Thyroid gland (tissue), 4 donors: ENCODE measurements around the gene ADGRG7. TPM values are rescaled to one million over a fixed set of nuclear protein-coding genes. Genes with fewer than 3 reads are reported as not detected.
A peak's percentile ranks its signal among the peaks of the same experiment; 100 is the strongest.

Experiments used
- DNase-seq, 2 donors: peaks; one replicate each; pipeline ENCODE4 v3.0.0-alpha.2; 2019
- H3K27ac ChIP-seq, 3 donors: fragments of 200-600 bp; sonication (generic); 1 replicate in 2 of 3; 2 replicates in 1 of 3; pipeline ENCODE4 v1.5.1; 2016 to 2019; ENCODE audit warnings: mild to moderate bottlenecking in 1 of 3, moderate library complexity in 1 of 3
- H3K27me3 ChIP-seq: fragments of 200-600 bp; sonication (generic); one replicate; pipeline ENCODE4 v1.5.1; 2019
- H3K36me3 ChIP-seq, 2 donors: fragments of 200-600 bp; sonication (generic); one replicate each; pipeline ENCODE4 v1.5.1; 2016 to 2019
- H3K4me1 ChIP-seq, 2 donors: fragments of 200-600 bp; sonication (generic); one replicate each; pipeline ENCODE4 v1.5.1; 2017 to 2019
- H3K4me3 ChIP-seq, 3 donors: fragments of 200-600 bp; sonication (generic); replicated peaks in 1 of 3; 1 replicate in 2 of 3; 2 replicates in 1 of 3; pipeline ENCODE4 v1.5.1; 2016; ENCODE audit warnings: mild to moderate bottlenecking in 1 of 3
- H3K9me3 ChIP-seq: fragments of 200-600 bp; sonication (generic); one replicate; pipeline ENCODE4 v1.5.1; 2017
- CTCF ChIP-seq, 6 experiments: fragments of 200-600 bp in 3 of 6; fragments of 450-650 bp in 3 of 6; sonication (generic) in 3 of 6; IDR thresholded peaks; one replicate each; pipeline ENCODE4 v1.5.1; 2016 to 2019; ENCODE audit warnings: antibody characterized with exemption in 6 of 6, mild to moderate bottlenecking in 2 of 6, inconsistent platforms in 1 of 6, moderate library complexity in 1 of 6
- POLR2A ChIP-seq, 2 donors: fragments of 450-650 bp; IDR thresholded peaks; one replicate each; pipeline ENCODE4 v1.6.1; 2017; ENCODE audit warnings: antibody characterized with exemption in 2 of 2, mild to moderate bottlenecking in 2 of 2, moderate library complexity in 1 of 2
- WGBS, 2 donors: methylation state at CpG; one replicate each; pipeline ENCODE4 v1.1.5; 2017; 5-methylcytosine and 5-hydroxymethylcytosine counted together
- intact Hi-C: fragments of 100-400 bp; cut with DNase I; formaldehyde crosslinking; loops from one replicate; pipeline ENCODE4 v1.15.1; 2023
- total RNA-seq, 4 donors: library from RNA; depleted of rRNA; stranded (reverse); fragments of >200 nt; gene quantifications; one replicate each; pipeline ENCODE4 v1.2.3, GENCODE V29; 2016

The ADGRG7 gene
- total RNA-seq, 4 donors from 2014 or later, result not detected

- H3K4me3 ChIP-seq, result no peak overlapping the region
- H3K36me3 ChIP-seq, result no peaks in the 10 kb centered on the region
- H3K27me3 ChIP-seq, result no peaks in the 10 kb centered on the region
- no peak overlapping the region for H3K27ac ChIP-seq
- 66 to 73% methylated on average over 7 of the region's 7 CpGs for WGBS, 2 donors
- H3K4me1 ChIP-seq, result no peaks in the 10 kb centered on the region
- intact Hi-C loops, result no loop called here
- no peak for DNase-seq
- TF ChIP-seq CTCF (IDR thresholded peaks at IDR 0.05), result no peak
- no peak for TF ChIP-seq POLR2A (IDR thresholded peaks at IDR 0.05)
- no peaks in the 10 kb centered on the region for H3K9me3 ChIP-seq
These were observed 6.6 kb upstream of the ADGRG7 start for GRCh38 chr3:100602506-100603444.

GRCh38 chr3:100603469-100603868, 5.9 kb upstream of the ADGRG7 start:
- no peak overlapping the region for H3K4me3 ChIP-seq
- TF ChIP-seq CTCF (IDR thresholded peaks at IDR 0.05), result peak in 3 of 6 experiments; percentile 20 to 41 (median 23)
- TF ChIP-seq POLR2A (IDR thresholded peaks at IDR 0.05), result no peak
- WGBS, 2 donors, result 52 to 55% methylated on average over 5 of the region's 5 CpGs
- no peak for DNase-seq
- H3K36me3 ChIP-seq, result no peaks in the 10 kb centered on the region
- no peaks in the 10 kb centered on the region for H3K9me3 ChIP-seq
- no peaks in the 10 kb centered on the region for H3K4me1 ChIP-seq
- intact Hi-C loops, result no loop called here
- no peaks in the 10 kb centered on the region for H3K27me3 ChIP-seq
- no peak overlapping the region for H3K27ac ChIP-seq

- TF ChIP-seq POLR2A (IDR thresholded peaks at IDR 0.05) (no peak), CTCF (IDR thresholded peaks at IDR 0.05) (no peak)
- H3K4me3 ChIP-seq, result no peak overlapping the region
- H3K36me3 ChIP-seq, result no peaks in the 10 kb centered on the region
- no peak for DNase-seq
- no peaks in the 10 kb centered on the region for H3K4me1 ChIP-seq
- 83 to 90% methylated on average over 8 of the region's 8 CpGs for WGBS, 2 donors
- no peaks in the 10 kb centered on the region for H3K27me3 ChIP-seq
- H3K9me3 ChIP-seq, result no peaks in the 10 kb centered on the region
- intact Hi-C loops, result no loop called here
- no peak overlapping the region for H3K27ac ChIP-seq
These were observed 4.0 kb upstream of the ADGRG7 start for GRCh38 chr3:100605358-100605757.

GRCh38 chr3:100606894-100607512, 2.4 kb upstream of the ADGRG7 start:
- Histone ChIP-seq H3K4me1 (no peaks in the 10 kb centered on the region), H3K27me3 (no peaks in the 10 kb centered on the region), H3K36me3 (no peaks in the 10 kb centered on the region), H3K4me3 (no peak overlapping the region), H3K9me3 (no peaks in the 10 kb centered on the region), H3K27ac (no peak overlapping the region)
- DNase-seq, result no peak
- intact Hi-C loops, result no loop called here
- no peak for TF ChIP-seq POLR2A (IDR thresholded peaks at IDR 0.05)
- no peak for TF ChIP-seq CTCF (IDR thresholded peaks at IDR 0.05)

GRCh38 chr3:100609963-100610362, 562 bp downstream of the ADGRG7 start:
- no peak for DNase-seq
- no peaks in the 10 kb centered on the region for H3K4me1 ChIP-seq
- TF ChIP-seq POLR2A (IDR thresholded peaks at IDR 0.05) (no peak), CTCF (IDR thresholded peaks at IDR 0.05) (no peak)
- H3K36me3 ChIP-seq, result no peaks in the 10 kb centered on the region
- H3K4me3 ChIP-seq, result no peak overlapping the region
- H3K27ac ChIP-seq, result no peak overlapping the region
- no peaks in the 10 kb centered on the region for H3K9me3 ChIP-seq
- no peaks in the 10 kb centered on the region for H3K27me3 ChIP-seq
- intact Hi-C loops, result no loop called here
- WGBS, 2 donors, result 77 to 87% methylated on average over 2 of the region's 2 CpGs
